Ectodermal cell (in vitro differentiated cells): ENCODE measurements around the gene ARPC4.

Experiments
- H3K27ac ChIP-seq: 2 replicates; pipeline ENCODE4 v1.7.0; 2013; ENCODE audit warnings: mild to moderate bottlenecking, low read depth, low read length; ENCODE audit not compliant: insufficient read depth, poor library complexity, severe bottlenecking
- H3K27me3 ChIP-seq: 2 replicates; pipeline ENCODE4 v1.7.0; 2013; ENCODE audit warnings: mild to moderate bottlenecking, low read length; ENCODE audit not compliant: insufficient read depth, control insufficient read depth, poor library complexity, severe bottlenecking
- H3K36me3 ChIP-seq: one replicate; pipeline ENCODE4 v1.7.0; 2013; ENCODE audit warnings: low read length; ENCODE audit not compliant: control insufficient read depth, insufficient read depth
- H3K4me1 ChIP-seq: one replicate; pipeline ENCODE4 v1.7.0; 2013; ENCODE audit warnings: low read length; ENCODE audit not compliant: control insufficient read depth, insufficient read depth
- H3K4me3 ChIP-seq: 2 replicates; pipeline ENCODE4 v1.7.0; 2013; ENCODE audit warnings: low read depth, low read length, control low read depth; ENCODE audit not compliant: insufficient read depth
- H3K9me3 ChIP-seq: 2 replicates; pipeline ENCODE4 v1.7.0; 2013; ENCODE audit warnings: mild to moderate bottlenecking, low read length, moderate library complexity; ENCODE audit not compliant: control insufficient read depth
- WGBS, 2 experiments: methylation state at CpG; one replicate each; pipeline ENCODE4 v1.1.7; 2013; ENCODE audit warnings: missing lambda C conversion rate in 2 of 2; 5-methylcytosine and 5-hydroxymethylcytosine counted together

The ARPC4 gene

GRCh38 chr3:9817436-9817835 lies 24.6 kb downstream of the ARPC4 start:
- Histone ChIP-seq H3K36me3 (no peaks in the 10 kb centered on the region), H3K4me3 (no peak overlapping the region), H3K27me3 (no peaks in the 10 kb centered on the region), H3K4me1 (no peaks in the 10 kb centered on the region), H3K27ac (no peak overlapping the region), H3K9me3 (no peaks in the 10 kb centered on the region)
- 89 to 91% methylated on average over 6 of the region's 6 CpGs for WGBS, 2 experiments

- no peaks in the 10 kb centered on the region for H3K36me3 ChIP-seq
- H3K4me3 ChIP-seq: no peak overlapping the region
- no peaks in the 10 kb centered on the region for H3K9me3 ChIP-seq
- H3K27me3 ChIP-seq: no peaks in the 10 kb centered on the region
- H3K27ac ChIP-seq: no peak overlapping the region
- no peaks in the 10 kb centered on the region for H3K4me1 ChIP-seq
- WGBS, 2 experiments: 91 to 93% methylated on average over 6 of the region's 7 CpGs
Observed at GRCh38 chr3:9818666-9819335, 25.9 kb downstream of the ARPC4 start.

GRCh38 chr3:9820543-9820942 lies 27.7 kb downstream of the ARPC4 start:
- no peak overlapping the region for H3K27ac ChIP-seq
- no peak overlapping the region for H3K4me3 ChIP-seq
- no peaks in the 10 kb centered on the region for H3K27me3 ChIP-seq
- WGBS, 2 experiments: 85 to 89% methylated on average over 12 of the region's 12 CpGs
- H3K9me3 ChIP-seq: no peaks in the 10 kb centered on the region
- H3K36me3 ChIP-seq: no peaks in the 10 kb centered on the region
- H3K4me1 ChIP-seq: no peaks in the 10 kb centered on the region

GRCh38 chr3:9820946-9821345 lies 28.1 kb downstream of the ARPC4 start:
- H3K27me3 ChIP-seq: no peaks in the 10 kb centered on the region
- 32 to 43% methylated on average over 2 of the region's 2 CpGs for WGBS, 2 experiments
- no peaks in the 10 kb centered on the region for H3K9me3 ChIP-seq
- no peak overlapping the region for H3K4me3 ChIP-seq
- H3K4me1 ChIP-seq: no peaks in the 10 kb centered on the region
- H3K36me3 ChIP-seq: no peaks in the 10 kb centered on the region
- no peak overlapping the region for H3K27ac ChIP-seq

- no peak overlapping the region for H3K27ac ChIP-seq
- WGBS, 2 experiments: 81 to 83% methylated on average over 14 of the region's 14 CpGs
Observed at GRCh38 chr3:9825451-9826040, 32.7 kb downstream of the ARPC4 start.

GRCh38 chr3:9826815-9827573 lies 34.1 kb downstream of the ARPC4 start:
- no peak overlapping the region for H3K27ac ChIP-seq
- H3K4me1 ChIP-seq: no peaks in the 10 kb centered on the region
- no peaks in the 10 kb centered on the region for H3K27me3 ChIP-seq
- H3K9me3 ChIP-seq: no peaks in the 10 kb centered on the region
- no peaks in the 10 kb centered on the region for H3K36me3 ChIP-seq
- 81 to 84% methylated on average over 20 of the region's 20 CpGs for WGBS, 2 experiments
- no peak overlapping the region for H3K4me3 ChIP-seq

More at GRCh38 chr3:9825451-9826040, 32.7 kb downstream of the ARPC4 start:
- no peak overlapping the region for H3K4me3 ChIP-seq
- H3K27me3 ChIP-seq: no peaks in the 10 kb centered on the region
- H3K36me3 ChIP-seq: no peaks in the 10 kb centered on the region
- no peaks in the 10 kb centered on the region for H3K9me3 ChIP-seq
- H3K4me1 ChIP-seq: no peaks in the 10 kb centered on the region

- no peaks in the 10 kb centered on the region for H3K4me1 ChIP-seq
- 96 to 97% methylated on average over 17 of the region's 17 CpGs for WGBS, 2 experiments
Observed at GRCh38 chr3:9828801-9829755, 36.2 kb downstream of the ARPC4 start.

GRCh38 chr3:9831253-9831652 lies 38.4 kb downstream of the ARPC4 start:
- 88 to 99% methylated on average over 3 of the region's 3 CpGs for WGBS, 2 experiments
- Histone ChIP-seq H3K36me3 (no peaks in the 10 kb centered on the region), H3K4me3 (no peak overlapping the region), H3K4me1 (no peaks in the 10 kb centered on the region), H3K27me3 (no peaks in the 10 kb centered on the region), H3K9me3 (no peaks in the 10 kb centered on the region), H3K27ac (no peak overlapping the region)

More at GRCh38 chr3:9828801-9829755, 36.2 kb downstream of the ARPC4 start:
- Histone ChIP-seq H3K36me3 (no peaks in the 10 kb centered on the region), H3K27me3 (no peaks in the 10 kb centered on the region), H3K4me3 (no peak overlapping the region), H3K27ac (no peak overlapping the region), H3K9me3 (no peaks in the 10 kb centered on the region)

GRCh38 chr3:9833078-9833477 lies 40.2 kb downstream of the ARPC4 start:
- Histone ChIP-seq H3K4me1 (no peaks in the 10 kb centered on the region), H3K4me3 (no peak overlapping the region), H3K36me3 (no peaks in the 10 kb centered on the region), H3K27ac (no peak overlapping the region), H3K9me3 (no peaks in the 10 kb centered on the region), H3K27me3 (no peaks in the 10 kb centered on the region)
- 95 to 97% methylated on average over 9 of the region's 9 CpGs for WGBS, 2 experiments
